CD4-positive, alpha-beta T cell treated with Interferon alpha-2 for 1 hour (primary cell): ENCODE results near the gene C1orf226.
"Not testable (repeated sequence)": the region's sequence is repeated elsewhere in the genome, so short reads cannot be mapped to it uniquely, and the experiment has no call there.

Source experiments
- DNase-seq, 2 donors: peaks; one replicate each; pipeline ENCODE4 v3.0.0-alpha.2; 2020 to 2022

C1orf226 gene, protein sequence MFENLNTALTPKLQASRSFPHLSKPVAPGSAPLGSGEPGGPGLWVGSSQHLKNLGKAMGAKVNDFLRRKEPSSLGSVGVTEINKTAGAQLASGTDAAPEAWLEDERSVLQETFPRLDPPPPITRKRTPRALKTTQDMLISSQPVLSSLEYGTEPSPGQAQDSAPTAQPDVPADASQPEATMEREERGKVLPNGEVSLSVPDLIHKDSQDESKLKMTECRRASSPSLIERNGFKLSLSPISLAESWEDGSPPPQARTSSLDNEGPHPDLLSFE

DNA sequence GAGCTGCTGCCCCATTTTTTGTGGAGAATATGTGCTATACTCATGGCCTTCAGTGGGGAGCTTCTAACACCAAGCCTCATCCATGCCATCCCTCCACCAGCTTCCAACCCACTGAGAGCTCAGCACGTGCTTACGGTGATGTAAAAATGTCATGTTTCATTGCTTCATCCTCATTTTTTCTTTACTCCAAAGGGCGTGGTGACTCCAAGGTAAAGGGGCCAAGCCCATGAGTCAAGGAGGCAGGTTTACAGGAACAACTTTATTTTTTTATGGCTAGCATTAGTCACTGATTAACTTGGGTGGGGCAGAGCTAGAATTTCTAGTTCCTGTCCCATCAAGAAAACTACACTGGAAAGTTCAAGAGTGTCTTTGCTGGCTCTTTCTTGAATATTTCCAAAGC lies at the start of gene C1orf226:
Gene C1orf226, plus strand, starts transcription at position 346 of the 400 bp plus-strand sequence. CDS start 174 bp downstream, outside the sequence.
- no peak for DNase-seq

DNA sequence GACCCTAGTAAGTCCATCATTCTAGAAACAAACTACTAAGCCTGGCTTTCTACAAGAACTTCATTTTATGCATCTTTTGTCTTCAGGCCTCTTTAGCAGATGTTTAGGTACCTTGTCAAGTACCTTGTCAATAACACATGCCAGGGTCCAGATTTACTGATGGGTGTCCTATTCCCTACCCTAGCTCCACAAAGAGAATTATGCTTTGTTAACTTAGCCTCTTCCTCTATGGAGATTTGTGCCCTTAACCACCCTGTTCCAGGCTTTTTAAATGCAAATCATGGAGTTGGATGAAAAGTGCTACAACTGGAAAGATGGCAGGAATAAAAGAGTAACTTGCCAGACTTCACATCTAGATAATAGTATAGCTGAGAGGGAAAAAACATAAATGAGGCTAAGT lies 47.5 kb upstream of the C1orf226 start:
- DNase-seq = no peak

DNA sequence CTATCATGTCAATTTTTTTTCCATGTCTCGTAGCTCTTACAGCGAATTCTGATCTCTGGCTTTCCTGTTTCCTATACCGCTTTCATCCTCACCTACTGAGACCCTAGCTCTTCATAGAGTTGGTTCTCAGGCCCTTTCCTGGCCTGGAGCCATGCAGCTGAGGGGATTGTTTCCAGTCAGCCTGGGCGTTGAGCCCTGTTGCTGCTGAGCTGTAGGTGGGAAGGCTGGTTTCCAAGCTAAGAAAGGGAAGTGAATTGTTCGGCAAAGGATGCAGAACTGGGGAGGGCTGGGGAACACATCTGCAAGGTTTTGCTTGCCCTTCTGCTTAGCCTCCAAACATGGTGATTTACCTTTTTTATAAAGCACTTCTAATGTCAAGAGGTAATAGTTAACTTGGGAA lies 46.4 kb upstream of the C1orf226 start:
- no peak for DNase-seq

DNA sequence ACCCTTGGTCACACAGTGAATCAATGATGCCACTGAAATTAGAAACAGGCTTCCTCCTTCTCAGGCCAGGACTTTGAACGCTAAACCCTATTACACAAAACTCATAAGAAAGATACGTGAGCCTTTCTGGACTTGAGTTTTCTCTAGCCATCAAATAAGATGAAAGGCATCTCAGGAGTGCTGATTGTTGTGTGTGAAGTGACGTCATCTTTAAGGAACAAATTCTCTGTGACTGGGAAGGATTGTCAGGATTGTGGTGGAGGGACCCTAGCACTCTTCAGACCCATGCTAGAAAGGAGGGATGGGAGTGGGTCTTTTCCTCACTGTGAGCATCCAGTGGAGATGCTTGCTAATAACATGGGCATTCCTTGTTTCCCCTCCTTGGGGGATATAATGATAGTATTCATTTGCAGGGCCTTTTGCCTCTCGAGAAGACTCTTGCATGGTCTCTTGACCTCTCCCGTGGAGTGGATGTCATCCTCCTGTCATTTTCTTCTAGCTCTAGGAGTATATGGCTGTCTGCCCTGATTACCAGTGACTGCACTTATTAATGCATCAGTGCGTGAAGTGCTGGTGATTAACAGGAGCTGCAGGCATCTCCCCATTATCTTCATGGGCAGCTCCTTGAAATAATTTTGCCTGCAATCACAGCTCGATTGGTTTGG lies 44.8 kb upstream of the C1orf226 start:
- no peak for DNase-seq

DNA sequence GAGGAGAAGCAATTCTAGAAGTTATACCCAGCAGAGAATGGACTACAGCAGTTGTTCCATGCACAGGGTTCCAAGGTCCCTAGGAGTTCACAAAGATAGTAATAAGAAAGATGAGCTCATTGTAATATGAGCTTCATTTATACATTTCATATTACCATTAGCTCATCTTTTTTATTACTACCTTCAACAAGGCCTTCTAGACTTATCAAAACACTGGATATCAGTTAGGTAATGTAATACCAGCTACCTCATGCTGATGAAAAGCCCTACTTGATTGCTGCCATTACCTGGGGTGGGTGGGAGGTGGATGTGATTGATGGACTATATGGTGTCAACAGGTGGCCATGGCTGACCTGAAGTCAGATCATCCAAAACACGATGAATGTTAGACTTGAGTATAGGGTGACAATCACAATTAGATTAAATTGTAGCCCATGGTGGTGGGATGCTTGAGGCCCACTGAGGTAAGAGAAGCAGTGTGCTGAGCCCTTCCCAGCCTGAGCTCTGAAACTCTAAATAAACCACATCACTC lies 39.0 kb upstream of the C1orf226 start:
- DNase-seq = no peak

DNA sequence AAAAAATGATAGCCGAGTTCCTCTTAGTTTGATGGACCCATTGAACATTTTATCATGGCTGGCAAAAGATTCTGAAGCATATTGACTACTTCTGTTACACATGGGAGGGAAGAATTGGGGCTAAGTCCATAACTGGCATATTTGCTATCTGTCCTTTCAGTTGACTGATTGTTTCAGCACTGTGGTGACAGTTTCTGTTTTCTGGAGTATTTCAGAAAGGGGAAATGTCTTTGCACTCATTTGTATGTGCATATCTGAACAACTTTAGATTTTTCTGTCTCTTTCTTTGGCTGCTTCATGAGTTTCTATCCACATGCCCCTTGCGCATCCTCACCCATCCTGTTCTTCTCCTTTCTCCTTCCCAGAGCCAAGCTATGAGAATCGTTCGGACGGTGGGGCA lies 38.1 kb upstream of the C1orf226 start:
- DNase-seq = no peak

DNA sequence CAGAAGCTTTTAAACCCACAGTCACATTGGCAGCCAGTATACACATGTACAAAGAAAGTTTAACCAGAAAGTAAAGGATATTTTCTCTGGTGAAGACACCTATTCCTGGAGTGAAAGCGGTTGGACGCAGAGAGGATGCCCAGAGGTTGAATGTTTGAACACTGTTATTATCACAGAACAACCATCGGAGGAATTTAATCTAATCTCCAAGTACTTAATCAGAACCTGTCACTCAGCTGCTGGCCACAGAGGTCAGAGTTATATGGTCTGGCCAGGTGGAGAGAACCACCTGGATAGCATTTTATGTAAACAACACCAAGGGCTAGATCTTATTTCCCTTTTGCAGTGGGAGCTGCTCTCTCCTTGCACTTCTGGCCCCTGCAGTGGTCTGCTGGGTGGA lies 34.2 kb upstream of the C1orf226 start:
- DNase-seq = no peak

DNA sequence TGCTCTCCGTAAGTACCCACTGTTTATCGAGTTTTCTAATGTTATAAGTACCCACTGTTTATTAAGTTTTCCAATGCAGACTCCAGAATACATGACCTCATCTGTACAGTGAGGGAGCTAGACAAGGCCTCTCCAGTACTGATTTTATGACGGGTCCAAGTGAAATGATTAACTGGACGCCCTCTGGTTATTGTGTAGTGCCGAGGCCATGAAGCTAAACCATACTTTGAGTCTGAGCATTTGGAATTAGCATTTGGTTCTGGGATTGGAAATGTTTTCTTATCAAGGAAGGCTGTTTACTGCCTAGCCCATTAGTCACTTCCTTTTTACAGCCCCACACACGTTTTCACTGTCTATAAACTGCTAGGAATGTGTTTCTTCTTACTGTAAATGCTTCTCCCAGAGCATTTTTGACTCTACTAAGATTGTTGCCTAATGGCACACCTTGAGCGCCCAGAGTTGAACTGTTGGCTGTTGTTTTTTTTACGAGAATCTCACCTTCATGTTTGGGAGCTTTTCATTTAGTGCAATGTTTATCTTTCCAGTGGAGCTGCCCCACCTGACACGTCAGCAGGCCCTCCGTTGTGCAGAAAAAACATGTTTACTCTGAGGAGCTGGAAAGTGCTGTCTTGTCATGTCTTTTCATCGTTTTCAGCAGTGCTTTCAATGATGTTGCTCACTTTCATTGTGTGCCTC lies 31.7 kb upstream of the C1orf226 start:
- DNase-seq = no peak

DNA sequence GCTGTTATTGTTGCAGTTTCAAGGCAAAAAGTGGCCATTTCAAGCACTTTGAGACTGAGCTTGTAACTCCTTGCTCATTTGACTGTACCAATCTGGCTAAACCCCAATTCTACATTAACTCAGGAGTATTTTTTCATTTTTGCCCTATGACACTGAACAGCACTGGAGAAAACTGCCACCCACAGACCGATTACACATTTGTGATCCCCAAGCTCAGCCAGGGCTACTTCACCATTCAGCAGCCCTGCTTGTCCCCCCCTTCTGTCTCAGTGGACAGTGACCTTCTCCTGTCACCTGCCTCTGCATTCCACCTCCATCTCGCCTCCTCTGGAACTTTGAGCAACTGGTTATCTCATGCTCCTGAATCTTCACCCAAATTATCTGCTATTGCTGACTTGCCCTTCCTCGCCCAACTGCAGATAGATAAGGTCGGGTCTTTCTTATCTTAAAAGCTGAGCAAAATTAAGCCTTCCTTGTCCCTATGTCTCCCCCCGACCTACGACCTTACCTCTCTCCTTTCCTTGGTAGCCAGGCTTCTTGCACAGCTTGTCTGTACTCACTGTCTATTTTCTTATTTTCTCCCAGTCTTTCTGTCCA lies 30.2 kb upstream of the C1orf226 start:
- no peak for DNase-seq

DNA sequence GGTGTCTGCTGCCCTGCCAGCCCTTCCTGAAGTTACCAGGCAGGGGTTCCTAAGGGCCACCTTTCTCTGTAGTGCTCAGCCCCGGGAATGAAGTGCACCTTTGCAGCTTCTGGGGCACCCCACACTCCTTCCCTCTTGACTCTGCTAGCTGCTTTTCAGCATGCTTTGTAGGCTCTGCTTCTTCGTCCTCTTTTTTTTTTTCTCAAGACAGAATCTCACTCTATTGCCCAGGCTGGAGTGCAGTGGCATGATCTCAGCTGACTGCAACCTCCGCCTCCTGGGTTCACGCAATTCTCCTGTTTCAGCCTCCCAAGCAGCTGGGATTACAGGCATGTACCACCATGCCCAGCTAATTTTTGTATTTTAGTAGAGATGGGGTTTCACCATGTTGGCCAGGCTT lies 29.7 kb upstream of the C1orf226 start:
- DNase-seq = not testable (repeated sequence)

DNA sequence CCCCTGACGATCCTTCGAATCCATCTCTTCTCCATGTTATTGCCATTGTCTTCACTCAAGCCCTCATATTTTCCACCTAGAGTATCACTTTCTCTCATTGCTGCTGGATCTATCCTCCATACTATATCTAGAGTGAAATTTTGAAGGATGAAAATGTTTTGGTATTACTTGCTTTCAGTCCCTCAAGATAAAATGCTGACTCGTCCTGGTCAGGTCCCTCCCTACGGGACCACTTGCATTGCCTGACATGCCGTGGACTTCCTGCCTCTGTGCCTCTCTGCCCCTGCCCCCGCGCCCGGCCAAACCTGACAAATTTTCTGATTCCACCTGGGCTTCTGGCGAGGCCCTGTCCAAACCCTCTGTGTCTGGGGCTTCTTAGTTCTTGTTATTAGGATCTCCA lies 28.4 kb upstream of the C1orf226 start:
- DNase-seq = no peak

DNA sequence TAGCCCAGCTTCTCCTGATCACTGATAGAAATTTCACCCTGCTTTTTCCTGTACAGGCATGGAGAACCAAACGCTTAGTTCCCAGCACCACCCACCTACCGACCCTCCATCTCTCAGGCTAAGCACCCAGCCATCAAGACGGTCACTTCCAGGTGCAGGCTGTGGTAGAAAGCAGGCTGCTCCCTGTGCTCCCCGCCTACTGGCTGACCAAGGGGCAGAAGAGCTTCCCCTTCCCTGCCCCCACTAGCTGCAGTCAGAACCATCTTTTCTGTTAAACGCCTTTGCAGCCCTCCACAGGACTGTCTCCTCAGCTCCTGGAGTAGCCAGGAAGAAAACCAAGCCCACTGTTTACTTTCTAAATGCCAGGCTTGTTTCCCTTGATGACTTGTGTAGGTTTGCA lies 27.8 kb upstream of the C1orf226 start:
- no peak for DNase-seq

DNA sequence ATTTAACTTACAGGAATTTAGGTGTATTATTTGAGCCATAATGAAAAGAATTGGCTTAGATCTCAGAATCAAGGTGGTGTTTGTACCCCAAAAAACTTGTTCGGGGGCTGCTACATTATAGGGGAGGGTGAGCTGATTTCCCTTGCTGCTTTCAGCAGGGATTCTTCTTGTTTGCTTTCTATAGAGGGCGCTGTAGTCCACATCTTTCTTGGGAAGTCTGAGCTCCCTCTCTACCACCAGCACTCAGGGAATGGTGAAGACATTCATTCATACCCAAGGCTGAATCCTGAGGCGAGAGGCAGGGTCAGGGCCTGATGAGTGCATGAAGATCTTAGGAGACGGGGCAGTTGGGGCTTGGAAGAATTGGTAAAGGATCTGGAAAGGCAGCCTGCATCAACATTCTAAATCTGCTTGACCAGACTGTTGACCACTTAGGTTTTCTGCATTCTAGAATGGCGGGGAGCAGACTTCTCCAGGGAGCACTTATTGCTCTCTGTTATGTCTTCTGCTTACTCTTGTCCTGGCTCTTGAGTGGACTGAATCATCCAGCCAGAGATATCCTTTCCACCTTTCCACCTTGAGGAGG lies 23.8 kb upstream of the C1orf226 start:
- peak in 1 of 2 donors; percentile 22 for DNase-seq

DNA sequence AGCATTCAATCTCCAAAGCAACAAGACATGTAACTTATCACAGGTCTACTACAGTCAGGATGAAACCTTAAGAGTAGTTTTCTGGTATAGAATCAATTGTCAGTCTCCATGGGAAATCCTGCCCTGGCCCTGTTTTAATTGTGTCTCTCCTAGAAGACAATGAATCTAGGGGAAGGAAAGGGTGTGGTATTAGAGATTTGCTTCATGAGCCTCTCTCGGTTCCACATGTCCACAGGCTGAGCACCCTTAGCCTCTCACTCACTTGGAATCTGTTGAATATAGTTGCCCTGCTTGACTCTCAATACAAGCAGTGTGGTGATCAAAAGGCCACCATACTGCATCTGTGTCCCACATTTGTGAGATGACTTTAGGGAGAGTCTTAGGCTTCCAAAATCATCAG lies 22.6 kb upstream of the C1orf226 start:
- DNase-seq = no peak

DNA sequence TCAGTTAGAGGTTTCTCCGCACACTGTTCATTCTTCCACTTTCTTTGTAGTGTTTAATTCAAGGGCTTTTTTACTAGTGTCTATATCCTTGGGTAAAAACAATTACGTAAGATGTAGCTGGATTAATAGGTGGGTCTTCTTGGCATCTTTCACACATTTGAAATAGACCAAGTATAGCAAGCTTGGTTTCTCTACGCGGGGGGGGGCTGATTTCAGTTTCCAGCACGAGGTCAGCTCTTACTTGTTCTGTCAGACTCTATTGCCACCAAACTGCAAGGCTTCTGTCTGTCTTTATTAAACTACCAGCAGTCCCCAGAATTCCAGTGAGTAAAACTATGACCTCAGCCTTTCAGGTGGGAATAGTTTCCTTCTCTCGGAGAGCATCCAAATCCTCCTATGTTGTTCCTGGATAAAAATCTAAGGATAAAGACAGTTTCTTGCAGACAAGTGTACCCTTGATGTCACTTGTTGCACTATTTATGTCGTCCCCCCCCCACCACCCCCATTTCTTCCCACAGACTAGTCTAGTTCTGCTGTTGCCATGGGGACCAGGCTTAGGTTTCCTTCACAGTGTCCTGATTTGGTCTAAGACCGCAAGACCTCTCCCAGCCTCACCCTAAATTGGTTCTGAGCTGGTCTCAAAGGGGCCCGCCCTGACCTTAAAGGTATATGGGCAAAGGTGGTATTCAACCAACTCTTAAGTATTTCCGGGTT lies 21.8 kb upstream of the C1orf226 start:
- no peak for DNase-seq

DNA sequence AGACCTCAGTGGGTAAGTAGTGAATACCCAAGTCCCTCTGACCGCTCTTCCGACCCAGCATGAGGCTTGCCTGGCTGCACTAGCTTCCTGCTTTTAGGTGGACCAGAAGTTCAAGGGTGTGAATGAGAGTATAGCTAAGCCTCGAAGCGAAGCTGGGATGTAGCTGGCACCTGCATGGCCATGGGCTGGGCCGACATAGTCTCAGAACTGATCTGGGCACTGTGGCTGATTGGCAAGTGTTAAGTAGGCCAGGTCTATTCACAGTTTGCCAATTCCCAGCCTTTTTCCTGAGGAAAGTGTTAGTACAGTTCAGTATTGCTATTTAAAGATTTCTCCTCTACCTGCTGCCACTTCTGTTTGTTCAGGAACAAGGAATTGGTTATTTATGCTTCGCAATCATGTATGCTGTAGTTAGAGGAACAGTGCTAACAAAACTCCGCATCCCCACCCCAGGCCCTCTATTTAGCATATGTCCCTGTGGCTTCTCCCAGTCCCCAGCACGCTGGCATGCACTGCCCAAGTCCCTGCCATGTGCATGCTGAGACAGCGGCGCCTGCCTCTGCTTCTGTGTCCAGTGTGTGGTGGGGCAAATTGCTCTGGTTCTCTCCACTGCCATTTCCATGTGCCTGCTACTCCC lies 21.2 kb upstream of the C1orf226 start:
- no peak for DNase-seq

DNA sequence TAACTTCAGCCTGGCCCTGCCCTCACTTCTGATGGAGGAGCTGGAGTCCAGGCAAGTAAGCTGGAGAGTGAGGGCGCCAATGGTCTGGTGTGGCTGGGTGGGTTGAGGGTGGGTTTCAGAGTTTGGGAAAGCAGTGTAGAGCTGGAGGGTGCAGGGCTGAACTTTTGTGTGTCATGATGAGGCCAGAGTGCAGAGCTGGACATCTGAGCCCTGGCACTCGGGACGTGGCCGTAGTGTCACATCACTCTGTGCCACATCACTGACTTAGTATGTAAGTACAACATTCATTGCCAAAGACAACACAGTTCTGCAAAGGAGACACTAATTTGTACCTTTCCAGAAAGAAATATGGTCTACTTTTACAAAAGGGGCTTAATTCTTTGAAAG lies 20.7 kb upstream of the C1orf226 start:
- no peak for DNase-seq

DNA sequence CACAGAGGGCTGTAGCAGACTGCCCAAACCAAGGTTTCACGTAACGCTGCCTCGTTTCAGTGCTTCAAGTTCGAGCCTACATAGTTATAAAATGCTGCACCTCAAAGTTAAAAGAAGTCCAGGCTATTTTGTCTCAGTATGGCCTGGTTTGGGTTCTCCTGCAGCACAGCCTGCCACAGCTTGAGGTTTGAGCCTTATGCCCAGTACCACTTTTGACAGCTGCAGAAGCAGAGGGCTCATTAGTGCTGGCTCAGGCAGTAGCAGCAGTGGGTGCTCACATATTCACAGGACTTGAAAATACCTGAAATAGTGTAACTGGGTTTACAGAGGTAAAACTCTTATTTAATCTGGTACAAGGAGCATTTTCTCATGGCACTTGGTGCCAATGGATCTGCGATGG lies 20.2 kb upstream of the C1orf226 start:
- no peak for DNase-seq

DNA sequence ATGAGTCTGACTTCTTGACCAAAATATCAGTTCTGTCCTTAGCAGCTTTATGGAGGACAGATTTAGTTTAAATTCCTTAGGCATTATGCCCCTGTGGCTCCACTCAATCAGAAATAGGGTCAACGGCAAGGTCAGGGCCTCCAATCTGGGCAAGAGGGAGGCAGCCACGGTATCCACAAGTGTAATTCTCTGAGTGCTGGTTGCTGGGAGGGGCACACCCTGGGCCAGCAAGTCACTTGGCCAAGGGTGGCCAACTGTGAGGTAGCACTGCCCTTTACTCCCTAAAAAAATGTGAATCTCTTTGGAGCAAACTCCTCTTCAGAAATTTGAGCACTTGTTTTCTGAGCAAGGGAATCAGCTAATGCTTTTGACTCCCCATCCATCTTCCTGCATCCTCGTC lies 17.7 kb upstream of the C1orf226 start:
- no peak for DNase-seq

DNA sequence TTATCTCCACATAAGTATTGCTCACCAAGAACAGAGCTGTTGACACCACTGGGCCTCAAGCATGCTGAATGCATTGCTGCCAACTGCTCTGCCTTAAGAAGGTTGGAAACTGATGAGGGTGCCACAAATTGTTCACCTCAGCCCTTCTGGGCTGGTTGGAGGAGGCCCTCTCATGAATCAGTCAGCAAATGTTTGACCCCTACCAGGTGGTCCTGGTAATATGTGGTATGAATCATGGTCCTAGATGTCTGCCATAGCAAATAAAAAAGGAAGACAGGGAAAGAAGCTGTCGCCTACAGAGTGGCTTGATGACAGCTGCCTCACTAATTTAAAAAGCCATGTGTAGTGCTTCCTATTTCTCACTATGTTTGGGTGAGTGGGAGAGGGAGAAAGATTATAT lies 17.0 kb upstream of the C1orf226 start:
- no peak for DNase-seq

DNA sequence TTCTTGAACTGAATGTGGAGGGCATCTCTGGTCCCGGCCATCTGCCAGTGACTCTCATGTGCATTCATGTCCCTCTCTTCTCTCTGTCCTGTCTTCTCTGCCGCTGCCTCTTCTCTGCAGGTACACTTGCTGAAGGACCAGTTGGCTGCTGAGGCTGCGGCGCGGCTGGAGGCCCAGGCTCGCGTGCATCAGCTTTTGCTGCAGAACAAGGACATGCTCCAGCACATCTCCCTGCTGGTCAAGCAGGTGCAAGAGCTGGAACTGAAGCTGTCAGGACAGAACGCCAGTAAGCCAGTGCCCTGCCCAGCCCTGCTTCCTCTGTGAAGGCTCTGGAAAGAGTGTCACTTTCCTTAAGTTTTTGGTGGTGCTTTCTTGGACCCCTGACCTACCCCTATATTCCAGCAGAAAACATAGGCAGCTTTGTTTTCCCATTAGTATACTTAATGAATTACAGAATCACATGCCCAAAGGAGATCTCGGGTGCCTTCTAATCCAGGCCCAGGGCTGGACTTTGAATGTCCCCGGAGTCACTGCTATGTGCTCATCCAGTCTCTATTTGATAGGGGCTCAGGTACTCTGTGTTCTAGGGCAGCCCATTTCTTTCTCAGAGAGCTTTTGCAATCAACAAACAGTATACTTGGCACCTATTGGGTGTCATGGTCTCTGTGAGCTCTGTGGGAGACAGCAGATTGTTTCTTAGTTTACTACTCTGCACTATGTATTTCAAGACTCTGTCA lies 16.1 kb upstream of the C1orf226 start:
- no peak for DNase-seq
